Kidney (tissue), 14 donors: ENCODE measurements around the gene THAP6. TPM values are rescaled to one million over a fixed set of nuclear protein-coding genes. Genes with fewer than 3 reads are reported as not detected.

ENCODE experiments used
- DNase-seq, 5 donors: peaks; one replicate each; pipeline ENCODE4 v3.0.0-alpha.2; 2013 to 2020
- FAIRE-seq: peaks from 2 replicates; lab custom pipeline; 2012; peaks lifted over from hg19 to GRCh38; lab: Jason Lieb, UNC
- H3K27ac ChIP-seq, 2 donors: one replicate each; pipeline ENCODE4 v1.7.0; 2013; ENCODE audit warnings: low read depth in 2 of 2, low read length in 2 of 2, inconsistent platforms in 1 of 2
- H3K27me3 ChIP-seq: one replicate; pipeline ENCODE4 v1.7.1; 2013; ENCODE audit warnings: low read length, inconsistent platforms; ENCODE audit not compliant: control insufficient read depth, insufficient read depth
- H3K36me3 ChIP-seq, 3 donors: one replicate each; pipeline versions ENCODE4 v1.7.0 to v1.7.1; 2013; ENCODE audit warnings: low read length in 3 of 3, control low read depth in 1 of 3, inconsistent platforms in 1 of 3; ENCODE audit not compliant: insufficient read depth in 3 of 3, control insufficient read depth in 2 of 3
- H3K4me1 ChIP-seq, 3 donors: one replicate each; pipeline versions ENCODE4 v1.7.0 to v1.7.1; 2013; ENCODE audit warnings: low read length in 3 of 3, inconsistent platforms in 1 of 3, low read depth in 1 of 3; ENCODE audit not compliant: control insufficient read depth in 2 of 3, insufficient read depth in 2 of 3
- H3K4me3 ChIP-seq, 3 donors: one replicate each; pipeline versions ENCODE4 v1.7.0 to v1.8.1; 2013; ENCODE audit warnings: low read length in 3 of 3, control low read depth in 1 of 3, inconsistent platforms in 1 of 3
- H3K9ac ChIP-seq, 3 donors: one replicate each; pipeline versions ENCODE4 v1.7.0 to v1.7.1; 2013; ENCODE audit warnings: low read length in 3 of 3, control low read depth in 1 of 3, inconsistent platforms in 1 of 3
- H3K9me3 ChIP-seq, 3 donors: one replicate each; pipeline versions ENCODE4 v1.7.0 to v1.7.1; 2013; ENCODE audit warnings: low read length in 3 of 3, control low read depth in 1 of 3, inconsistent platforms in 1 of 3; ENCODE audit not compliant: control insufficient read depth in 2 of 3, insufficient read depth in 1 of 3
- CTCF ChIP-seq: IDR thresholded peaks from 3 replicates; pipeline ENCODE4 v1.5.1; 2012; ENCODE audit warnings: mild to moderate bottlenecking, moderate library complexity, borderline replicate concordance; ENCODE audit not compliant: insufficient read depth; ENCODE audit errors: extremely low read depth
- intact Hi-C: fragments of 100-400 bp; cut with DNase I; formaldehyde crosslinking; loops from one replicate; pipeline ENCODE4 v1.11.1; 2022
- polyA plus RNA-seq: library from polyadenylated mRNA; stranded (reverse); fragments of 350-450 nt; fragmentation: Illumina TruSeq; extraction: RNeasy Lipid Tissue Mini Kit (QIAGEN cat#74804); gene quantifications from one replicate; pipeline ENCODE4 v1.2.3, GENCODE V29; 2014; ENCODE audit warnings: low read depth, low replicate concordance; ENCODE audit not compliant: insufficient read depth
- total RNA-seq: library from RNA; stranded (reverse); fragmentation: NEBNext Ultra II Directional; extraction: Animal tissue kit (Norgen Biotek cat#: 25700); gene quantifications from one replicate; pipeline ENCODE4 v1.2.1, GENCODE V29; 2021
- donor health status: control.
- donor health status: control.
- donor health status: control.
- donor health status: control.
- donor health status: control.
- donor health status: DM: yes; HTN: yes; CAD: no.
- donor health status: Normal renal cell carcinoma (clear cell type).

The THAP6 gene
- total and polyA plus RNA-seq, 2 donors from 2014 or later = 6.4 to 22.1 TPM

DNA sequence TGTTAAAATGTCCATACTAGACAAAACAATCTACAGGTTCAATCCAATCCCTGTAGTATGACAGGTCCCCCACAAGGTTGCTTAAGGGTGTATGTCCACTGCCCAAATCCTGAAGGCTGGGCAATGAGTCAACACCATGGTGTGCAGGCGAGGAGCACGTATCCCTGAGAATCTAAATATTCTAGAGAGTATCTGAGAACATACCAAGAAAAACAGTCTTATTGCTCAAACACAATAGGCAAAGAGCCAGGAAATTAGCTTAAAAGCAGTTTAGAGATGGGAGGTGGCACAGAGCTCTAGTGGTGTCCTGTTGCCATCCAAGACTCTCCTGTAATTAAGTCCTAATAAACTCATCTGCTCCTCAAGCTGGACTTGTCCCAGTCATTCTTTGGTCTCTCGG, 37.1 kb upstream of the THAP6 start:
- Histone ChIP-seq H3K27ac (no peak overlapping the region), H3K9ac (no peak overlapping the region), H3K4me1 (peaks cover 0 to 4% (median 0%) of the 10 kb centered on the region in 3 donors), H3K9me3 (no peaks in the 10 kb centered on the region), H3K27me3 (no peaks in the 10 kb centered on the region), H3K4me3 (no peak overlapping the region), H3K36me3 (peaks cover 0 to 29% (median 18%) of the 10 kb centered on the region in 3 donors)
- no peak for DNase-seq
- intact Hi-C loops = no loop called here
- TF ChIP-seq CTCF = no peak
- FAIRE-seq = no peak

GRCh38 chr4:75484190-75484589, 30.1 kb upstream of the THAP6 start:
- no peaks in the 10 kb centered on the region for H3K4me1 ChIP-seq
- no peaks in the 10 kb centered on the region for H3K9me3 ChIP-seq
- TF ChIP-seq CTCF = no peak
- no peak for FAIRE-seq
- no peaks in the 10 kb centered on the region for H3K27me3 ChIP-seq
- intact Hi-C loops = no loop called here
- no peak overlapping the region for H3K4me3 ChIP-seq
- no peak overlapping the region for H3K27ac ChIP-seq
- no peak for DNase-seq
- no peak overlapping the region for H3K9ac ChIP-seq
- peaks cover 1 to 35% (median 17%) of the 10 kb centered on the region in 3 donors for H3K36me3 ChIP-seq

- Histone ChIP-seq H3K4me3 (no peak overlapping the region), H3K27ac (no peak overlapping the region), H3K27me3 (no peaks in the 10 kb centered on the region), H3K9me3 (no peaks in the 10 kb centered on the region), H3K4me1 (no peaks in the 10 kb centered on the region), H3K36me3 (peaks cover 5 to 29% (median 9%) of the 10 kb centered on the region in 3 donors), H3K9ac (no peak overlapping the region)
- peak in 2 of 5 donors; percentile 40 to 64 for DNase-seq
- intact Hi-C loops = no loop called here
- peak; percentile 2 for TF ChIP-seq CTCF
- peak; percentile 87 for FAIRE-seq
Measured at GRCh38 chr4:75490155-75490554, 24.1 kb upstream of the THAP6 start.

- Histone ChIP-seq H3K36me3 (peaks cover 7 to 23% (median 13%) of the 10 kb centered on the region in 3 donors), H3K27ac (no peak overlapping the region), H3K4me1 (no peaks in the 10 kb centered on the region), H3K27me3 (no peaks in the 10 kb centered on the region), H3K9me3 (no peaks in the 10 kb centered on the region), H3K9ac (no peak overlapping the region), H3K4me3 (no peak overlapping the region)
- DNase-seq = no peak
- peak; percentile 60 for FAIRE-seq
- intact Hi-C loops = no loop called here
- no peak for TF ChIP-seq CTCF
Measured at GRCh38 chr4:75494563-75494962, 19.7 kb upstream of the THAP6 start.
